ENCODE data around the gene THRB.

Gene THRB

DNA sequence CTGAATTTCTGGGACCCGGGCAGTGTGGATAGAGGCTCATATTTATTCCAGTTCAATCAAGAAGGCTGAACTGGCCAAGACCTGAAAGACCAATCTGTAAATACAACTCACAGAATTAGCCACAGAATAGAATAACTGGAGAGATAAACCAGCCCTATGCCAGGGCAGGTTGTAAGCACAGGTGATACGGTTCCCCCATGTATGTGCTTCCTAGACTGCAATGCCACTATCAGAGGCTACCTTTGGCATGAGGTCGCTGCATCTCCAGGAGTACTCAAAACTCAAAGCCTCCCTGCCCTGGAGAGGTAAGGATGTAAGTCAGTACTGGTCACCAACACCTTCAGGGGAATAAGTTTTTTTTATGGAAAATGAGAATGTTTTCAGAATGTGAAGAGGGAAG lies 314.0 kb downstream of the THRB start:
- Histone ChIP-seq H3K27ac (ENCODE audit: insufficient read depth, low read depth, low read length, poor library complexity, severe bottlenecking) (no peak overlapping the region), H3K36me3 (ENCODE audit: control insufficient read depth, insufficient read depth, low read length) (no peaks in the 10 kb centered on the region), H3K27me3 (ENCODE audit: control insufficient read depth, insufficient read depth, low read length, poor library complexity, severe bottlenecking) (no peaks in the 10 kb centered on the region), H3K4me1 (ENCODE audit: control insufficient read depth, insufficient read depth, low read length) (no peaks in the 10 kb centered on the region), H3K9me3 (ENCODE audit: control insufficient read depth, low read length) (no peaks in the 10 kb centered on the region), H3K4me3 (ENCODE audit: insufficient read depth, low read depth, low read length) (no peak overlapping the region)
- 91 to 94% methylated on average over 3 of the region's 3 CpGs for WGBS, 2 experiments

DNA sequence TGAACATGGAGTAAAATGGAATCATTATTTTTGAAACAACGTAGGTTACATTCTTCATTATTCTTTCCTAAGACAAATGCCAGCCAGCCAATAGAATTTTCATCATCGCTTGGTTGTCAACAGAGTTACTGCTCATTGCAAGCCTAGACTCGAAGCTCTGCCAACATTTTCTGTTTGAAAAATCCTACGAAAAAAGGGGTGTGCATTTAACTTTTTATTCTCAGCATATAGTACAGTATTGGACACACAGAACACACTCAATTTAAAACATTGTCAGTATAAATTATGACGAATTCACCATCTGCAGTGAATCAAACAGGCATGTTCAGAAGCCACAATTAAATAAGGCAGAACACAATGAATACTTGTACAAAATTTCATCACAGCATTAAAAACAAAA lies 317.4 kb downstream of the THRB start:
- Histone ChIP-seq H3K4me3 (ENCODE audit: insufficient read depth, low read depth, low read length) (no peak overlapping the region), H3K4me1 (ENCODE audit: control insufficient read depth, insufficient read depth, low read length) (no peaks in the 10 kb centered on the region), H3K9me3 (ENCODE audit: control insufficient read depth, low read length) (no peaks in the 10 kb centered on the region), H3K36me3 (ENCODE audit: control insufficient read depth, insufficient read depth, low read length) (no peaks in the 10 kb centered on the region), H3K27ac (ENCODE audit: insufficient read depth, low read depth, low read length, poor library complexity, severe bottlenecking) (no peak overlapping the region), H3K27me3 (ENCODE audit: control insufficient read depth, insufficient read depth, low read length, poor library complexity, severe bottlenecking) (no peaks in the 10 kb centered on the region)
- WGBS, 2 experiments: 80 to 87% methylated on average over 5 of the region's 5 CpGs

DNA sequence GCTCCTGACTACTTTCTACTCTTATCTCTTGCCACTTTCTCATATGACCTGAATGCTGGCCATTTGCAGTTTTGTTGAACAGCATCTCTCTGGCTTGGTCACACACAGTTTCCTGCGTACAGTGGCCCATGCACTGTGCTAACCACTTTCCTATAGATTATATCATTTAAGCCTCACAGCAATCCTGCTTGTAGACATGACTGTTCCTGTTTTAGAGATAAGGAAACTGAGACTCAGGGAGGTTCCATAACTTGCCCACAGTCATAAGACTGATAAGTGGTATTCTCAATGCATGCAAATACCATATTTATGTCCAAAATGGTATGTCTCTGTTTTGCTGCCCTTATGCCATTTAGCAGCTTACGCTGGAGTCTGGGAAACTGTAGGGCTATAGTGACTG lies 320.0 kb downstream of the THRB start:
- 92 to 96% methylated on average over 2 of the region's 2 CpGs for WGBS, 2 experiments
- H3K36me3 ChIP-seq (ENCODE audit: control insufficient read depth, insufficient read depth, low read length): no peaks in the 10 kb centered on the region
- H3K27me3 ChIP-seq (ENCODE audit: control insufficient read depth, insufficient read depth, low read length, poor library complexity, severe bottlenecking): no peaks in the 10 kb centered on the region
- H3K9me3 ChIP-seq (ENCODE audit: control insufficient read depth, low read length): no peaks in the 10 kb centered on the region
- no peak overlapping the region for H3K27ac ChIP-seq (ENCODE audit: insufficient read depth, low read depth, low read length, poor library complexity, severe bottlenecking)
- H3K4me1 ChIP-seq (ENCODE audit: control insufficient read depth, insufficient read depth, low read length): no peaks in the 10 kb centered on the region
- H3K4me3 ChIP-seq (ENCODE audit: insufficient read depth, low read depth, low read length): no peak overlapping the region

DNA sequence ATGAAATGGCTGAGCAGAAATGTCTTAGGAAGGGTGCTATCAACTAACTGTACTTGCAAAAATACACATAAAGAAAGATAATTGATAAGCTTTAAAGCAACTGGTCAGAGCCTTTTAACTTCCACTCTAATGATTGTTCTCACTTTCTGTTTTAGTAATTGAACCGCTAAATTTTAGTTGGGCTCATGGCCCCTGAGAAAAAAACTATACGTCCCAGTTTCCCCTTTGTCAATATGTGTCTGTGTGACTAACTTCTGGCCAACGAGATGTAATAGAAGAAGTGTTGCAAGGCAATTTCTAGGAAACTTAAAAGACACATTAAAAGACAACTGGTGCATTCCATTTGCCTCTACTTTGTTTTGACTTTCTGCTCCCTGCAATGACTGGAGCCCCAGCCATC lies 325.7 kb downstream of the THRB start:
- 96 to 97% methylated on average over 3 of the region's 3 CpGs for WGBS, 2 experiments
- Histone ChIP-seq H3K27me3 (ENCODE audit: control insufficient read depth, insufficient read depth, low read length, poor library complexity, severe bottlenecking) (no peaks in the 10 kb centered on the region), H3K9me3 (ENCODE audit: control insufficient read depth, low read length) (no peaks in the 10 kb centered on the region), H3K4me3 (ENCODE audit: insufficient read depth, low read depth, low read length) (no peak overlapping the region), H3K4me1 (ENCODE audit: control insufficient read depth, insufficient read depth, low read length) (no peaks in the 10 kb centered on the region), H3K36me3 (ENCODE audit: control insufficient read depth, insufficient read depth, low read length) (no peaks in the 10 kb centered on the region), H3K27ac (ENCODE audit: insufficient read depth, low read depth, low read length, poor library complexity, severe bottlenecking) (no peak overlapping the region)

DNA sequence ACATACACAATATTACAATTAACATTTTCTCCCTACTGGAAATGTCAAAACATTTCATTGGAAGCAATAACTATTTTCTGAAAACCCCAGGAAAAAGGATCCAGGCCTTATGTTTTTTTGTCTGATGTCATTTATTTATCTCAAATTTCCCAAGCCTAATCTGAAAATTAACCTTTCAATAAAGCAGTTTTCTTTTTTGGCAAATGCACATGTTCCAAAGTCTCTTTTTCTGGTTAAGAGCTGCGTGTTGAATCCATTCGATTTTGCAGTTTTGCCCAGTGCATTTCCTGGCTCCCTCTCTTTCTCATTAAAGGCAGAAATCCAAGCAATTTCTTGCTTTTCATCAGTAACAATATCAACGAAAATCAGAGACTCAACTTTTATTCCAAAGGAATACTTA lies 327.2 kb downstream of the THRB start:
- no peaks in the 10 kb centered on the region for H3K9me3 ChIP-seq (ENCODE audit: control insufficient read depth, low read length)
- no peaks in the 10 kb centered on the region for H3K36me3 ChIP-seq (ENCODE audit: control insufficient read depth, insufficient read depth, low read length)
- WGBS, 2 experiments: 84 to 89% methylated on average over 3 of the region's 3 CpGs
- H3K4me1 ChIP-seq (ENCODE audit: control insufficient read depth, insufficient read depth, low read length): no peaks in the 10 kb centered on the region
- H3K4me3 ChIP-seq (ENCODE audit: insufficient read depth, low read depth, low read length): no peak overlapping the region
- H3K27ac ChIP-seq (ENCODE audit: insufficient read depth, low read depth, low read length, poor library complexity, severe bottlenecking): no peak overlapping the region
- H3K27me3 ChIP-seq (ENCODE audit: control insufficient read depth, insufficient read depth, low read length, poor library complexity, severe bottlenecking): no peaks in the 10 kb centered on the region

DNA sequence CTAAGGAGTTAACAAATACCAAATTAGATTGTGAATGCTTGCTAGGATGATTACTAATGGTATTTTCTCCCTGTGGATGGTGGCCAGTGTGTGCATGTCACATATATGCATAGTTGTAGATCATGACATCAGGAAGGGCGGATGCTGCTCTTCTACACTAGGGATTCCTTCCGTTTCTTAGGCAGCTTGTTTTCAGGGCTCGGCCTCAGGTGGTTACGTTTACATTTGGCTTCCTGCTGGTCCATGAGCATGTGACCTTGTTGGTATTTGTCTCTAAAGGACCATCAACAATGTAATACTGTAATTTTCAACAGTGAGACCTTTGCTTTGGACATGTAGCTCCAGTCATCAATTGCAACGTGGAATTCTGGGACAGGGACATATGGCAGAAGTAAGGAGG lies 328.1 kb downstream of the THRB start:
- Histone ChIP-seq H3K27ac (ENCODE audit: insufficient read depth, low read depth, low read length, poor library complexity, severe bottlenecking) (no peak overlapping the region), H3K9me3 (ENCODE audit: control insufficient read depth, low read length) (no peaks in the 10 kb centered on the region), H3K36me3 (ENCODE audit: control insufficient read depth, insufficient read depth, low read length) (no peaks in the 10 kb centered on the region), H3K4me1 (ENCODE audit: control insufficient read depth, insufficient read depth, low read length) (no peaks in the 10 kb centered on the region), H3K4me3 (ENCODE audit: insufficient read depth, low read depth, low read length) (no peak overlapping the region), H3K27me3 (ENCODE audit: control insufficient read depth, insufficient read depth, low read length, poor library complexity, severe bottlenecking) (no peaks in the 10 kb centered on the region)
- 72 to 79% methylated on average over 5 of the region's 5 CpGs for WGBS, 2 experiments

DNA sequence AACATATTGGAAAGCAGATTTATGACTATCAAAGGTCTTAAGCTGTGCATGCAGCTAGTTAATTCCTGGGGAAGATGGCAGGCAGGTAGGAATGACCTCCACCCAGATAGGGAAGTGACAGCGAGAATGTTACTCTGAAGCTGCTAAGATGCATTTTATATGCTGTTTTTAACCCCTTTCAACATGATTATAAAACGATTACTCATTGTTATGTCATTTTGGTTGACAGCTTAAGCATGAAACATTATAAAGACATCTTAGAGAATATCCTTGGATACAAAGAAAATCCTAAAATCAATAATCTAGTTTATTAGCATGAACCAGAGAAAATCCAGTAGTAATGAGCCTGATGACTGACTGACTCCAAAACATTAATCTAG lies 329.1 kb downstream of the THRB start:
- H3K27me3 ChIP-seq (ENCODE audit: control insufficient read depth, insufficient read depth, low read length, poor library complexity, severe bottlenecking): no peaks in the 10 kb centered on the region
- H3K9me3 ChIP-seq (ENCODE audit: control insufficient read depth, low read length): no peaks in the 10 kb centered on the region

DNA sequence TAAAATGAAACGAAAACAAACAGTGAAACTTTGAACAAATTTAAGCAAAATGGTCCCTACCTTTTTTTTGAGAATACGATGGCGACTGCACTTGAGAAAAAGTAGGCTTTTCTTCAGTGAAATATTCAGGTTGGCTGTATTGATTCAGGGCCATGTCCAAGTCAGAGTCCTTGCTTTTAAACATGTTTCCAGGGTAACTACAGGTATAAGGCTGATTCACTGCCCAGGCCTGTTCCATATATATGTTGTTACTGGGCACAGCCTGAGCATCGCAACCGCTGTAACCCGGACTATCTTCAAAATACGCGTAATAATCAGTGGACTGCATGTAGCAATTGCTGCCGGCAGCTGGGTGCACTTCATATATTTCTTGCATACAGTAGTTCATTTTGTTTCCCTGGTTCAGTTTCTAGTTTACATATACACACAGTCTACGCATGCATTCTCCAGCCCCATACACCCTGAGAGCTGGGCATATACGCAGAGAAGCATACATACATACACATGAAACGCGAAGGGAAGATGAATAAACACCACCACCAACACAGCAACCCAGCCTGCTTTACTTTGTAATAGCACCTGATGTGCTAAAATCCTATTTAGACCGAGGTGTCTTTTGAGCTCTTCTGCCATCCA lies 329.6 kb downstream of the THRB start:
- H3K4me3 ChIP-seq (ENCODE audit: insufficient read depth, low read depth, low read length): no peak overlapping the region
- H3K4me1 ChIP-seq (ENCODE audit: control insufficient read depth, insufficient read depth, low read length): no peaks in the 10 kb centered on the region
- no peaks in the 10 kb centered on the region for H3K27me3 ChIP-seq (ENCODE audit: control insufficient read depth, insufficient read depth, low read length, poor library complexity, severe bottlenecking)
- WGBS, 2 experiments: 95 to 97% methylated on average over 14 of the region's 14 CpGs
- no peaks in the 10 kb centered on the region for H3K36me3 ChIP-seq (ENCODE audit: control insufficient read depth, insufficient read depth, low read length)
- H3K27ac ChIP-seq (ENCODE audit: insufficient read depth, low read depth, low read length, poor library complexity, severe bottlenecking): no peak overlapping the region
- no peaks in the 10 kb centered on the region for H3K9me3 ChIP-seq (ENCODE audit: control insufficient read depth, low read length)

More for the DNA sequence above, 329.1 kb downstream of the THRB start:
- no peaks in the 10 kb centered on the region for H3K4me1 ChIP-seq (ENCODE audit: control insufficient read depth, insufficient read depth, low read length)
- H3K27ac ChIP-seq (ENCODE audit: insufficient read depth, low read depth, low read length, poor library complexity, severe bottlenecking): no peak overlapping the region
- WGBS, 2 experiments: 80 to 91% methylated on average over 2 of the region's 2 CpGs
- no peaks in the 10 kb centered on the region for H3K36me3 ChIP-seq (ENCODE audit: control insufficient read depth, insufficient read depth, low read length)
- H3K4me3 ChIP-seq (ENCODE audit: insufficient read depth, low read depth, low read length): no peak overlapping the region

DNA sequence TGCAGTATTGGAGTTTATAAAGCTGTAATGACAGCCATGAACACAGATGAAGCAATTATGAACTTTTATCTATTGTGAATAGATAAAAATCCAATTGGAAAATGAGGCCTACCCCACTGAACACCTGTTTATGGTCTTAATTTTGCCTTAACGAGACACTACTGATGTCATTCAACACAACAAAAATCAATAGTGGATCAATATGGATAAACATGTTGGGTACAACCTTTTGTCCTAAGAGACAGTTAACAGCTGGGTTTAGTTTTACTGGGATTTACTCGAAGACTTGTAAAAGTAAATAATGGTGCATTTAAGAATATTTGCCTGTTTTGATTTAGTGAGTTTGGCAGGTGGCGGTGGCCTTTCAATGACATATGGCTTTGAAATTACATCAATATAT lies 331.7 kb downstream of the THRB start:
- H3K4me3 ChIP-seq (ENCODE audit: insufficient read depth, low read depth, low read length): no peak overlapping the region
- no peaks in the 10 kb centered on the region for H3K27me3 ChIP-seq (ENCODE audit: control insufficient read depth, insufficient read depth, low read length, poor library complexity, severe bottlenecking)
- no peaks in the 10 kb centered on the region for H3K4me1 ChIP-seq (ENCODE audit: control insufficient read depth, insufficient read depth, low read length)
- no peak overlapping the region for H3K27ac ChIP-seq (ENCODE audit: insufficient read depth, low read depth, low read length, poor library complexity, severe bottlenecking)
- no peaks in the 10 kb centered on the region for H3K36me3 ChIP-seq (ENCODE audit: control insufficient read depth, insufficient read depth, low read length)
- no peaks in the 10 kb centered on the region for H3K9me3 ChIP-seq (ENCODE audit: control insufficient read depth, low read length)
- 85 to 89% methylated on average over 2 to 3 of the region's 3 CpGs for WGBS, 2 experiments

DNA sequence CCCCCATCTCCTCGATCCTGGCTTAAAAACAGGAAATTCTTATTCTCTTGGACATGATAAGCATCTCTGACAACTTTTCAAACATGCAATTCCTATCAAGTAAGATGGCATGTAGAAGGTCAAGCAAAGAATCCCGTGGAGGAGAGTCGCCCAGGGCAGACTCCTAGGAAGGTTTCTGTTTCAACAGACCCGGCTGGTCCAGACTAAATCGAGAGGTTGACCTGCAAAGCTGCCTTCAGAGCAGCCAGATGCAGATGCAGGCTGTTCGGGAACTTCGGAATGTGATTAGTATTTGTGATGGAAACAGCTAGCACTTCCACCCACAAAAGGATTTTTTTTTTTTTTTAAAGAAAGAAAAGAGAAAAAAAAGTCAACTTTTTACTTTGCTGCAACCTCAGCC lies 332.8 kb downstream of the THRB start:
- no peak overlapping the region for H3K27ac ChIP-seq (ENCODE audit: insufficient read depth, low read depth, low read length, poor library complexity, severe bottlenecking)
- no peaks in the 10 kb centered on the region for H3K9me3 ChIP-seq (ENCODE audit: control insufficient read depth, low read length)
- no peak overlapping the region for H3K4me3 ChIP-seq (ENCODE audit: insufficient read depth, low read depth, low read length)
- H3K36me3 ChIP-seq (ENCODE audit: control insufficient read depth, insufficient read depth, low read length): no peaks in the 10 kb centered on the region
- WGBS, 2 experiments: 53 to 60% methylated on average over 6 of the region's 7 CpGs
- no peaks in the 10 kb centered on the region for H3K27me3 ChIP-seq (ENCODE audit: control insufficient read depth, insufficient read depth, low read length, poor library complexity, severe bottlenecking)
- H3K4me1 ChIP-seq (ENCODE audit: control insufficient read depth, insufficient read depth, low read length): peaks cover 4% of the 10 kb centered on the region
